Right atrium auricular region (tissue), 2 donors: ENCODE measurements around the gene ALOX12B. TPM values are rescaled to one million over a fixed set of nuclear protein-coding genes. Genes with fewer than 3 reads are reported as not detected.
A peak's percentile ranks its signal among the peaks of the same experiment; 100 is the strongest.

Experiments
- DNase-seq: peaks from one replicate; pipeline ENCODE4 v3.0.0-alpha.2; 2019; ENCODE audit warnings: low spot score
- H3K27ac ChIP-seq, 2 donors: fragments of 200-600 bp; sonication (generic); 1 replicate in 1 of 2; 2 replicates in 1 of 2; pipeline ENCODE4 v1.5.1; 2016 to 2019
- H3K27me3 ChIP-seq, 2 donors: fragments of 200-600 bp; sonication (generic); one replicate each; pipeline versions ENCODE4 v1.5.1 to v1.6.0; 2017 to 2019
- H3K36me3 ChIP-seq: fragments of 200-600 bp; sonication (generic); one replicate; pipeline ENCODE4 v1.5.1; 2016
- H3K4me1 ChIP-seq, 2 donors: fragments of 200-600 bp; sonication (generic); one replicate each; pipeline versions ENCODE4 v1.5.1 to v1.6.0; 2017 to 2019
- H3K4me3 ChIP-seq, 2 donors: fragments of 200-600 bp; sonication (generic); 1 replicate in 1 of 2; 2 replicates in 1 of 2; pipeline ENCODE4 v1.5.1; 2017 to 2019; ENCODE audit warnings: mild to moderate bottlenecking in 1 of 2, moderate library complexity in 1 of 2
- H3K9me3 ChIP-seq, 2 donors: fragments of 200-600 bp; sonication (generic); one replicate each; pipeline ENCODE4 v1.5.1; 2019
- CTCF ChIP-seq, 2 donors: fragments of 200-600 bp; sonication (generic); IDR thresholded peaks; one replicate each; pipeline ENCODE4 v1.5.1; 2019; ENCODE audit warnings: antibody characterized with exemption in 2 of 2
- total RNA-seq, 2 donors: library from RNA; depleted of rRNA; stranded (reverse); fragments of >200 nt; gene quantifications; one replicate each; pipeline ENCODE4 v1.1.0, GENCODE V29; 2016

ALOX12B gene
- total RNA-seq, 2 donors from 2014 or later, result 0.43 TPM; not detected in 1

- H3K4me1 ChIP-seq, result peaks cover 0 to 61% of the 10 kb centered on the region in 2 donors
- H3K27ac ChIP-seq, result peak overlapping the region; percentile 80 to 88
- TF ChIP-seq CTCF (IDR thresholded peaks at IDR 0.05), result no peak
- H3K4me3 ChIP-seq, result peak overlapping the region; percentile 42 to 65
- H3K36me3 ChIP-seq, result no peaks in the 10 kb centered on the region
- H3K27me3 ChIP-seq, result no peaks in the 10 kb centered on the region
- H3K9me3 ChIP-seq, result no peaks in the 10 kb centered on the region
- peak; percentile 85 for DNase-seq
Measured at GRCh38 chr17:8119581-8120519, 32.3 kb upstream of the ALOX12B start.

- TF ChIP-seq CTCF (IDR thresholded peaks at IDR 0.05), result peak; percentile 84 to 95
- DNase-seq, result peak; percentile 92
- peak overlapping the region; percentile 80 to 88 for H3K27ac ChIP-seq
Measured at GRCh38 chr17:8118769-8119580, 31.5 kb upstream of the ALOX12B start.

GRCh38 chr17:8117980-8118768 lies 30.7 kb upstream of the ALOX12B start, which contains the start of gene ALOXE3:
TSS of gene ALOXE3 (minus strand) at chr17:8118514. CDS start at chr17:8117990, 524 bp downstream.
- DNase-seq, result no peak
- no peaks in the 10 kb centered on the region for H3K9me3 ChIP-seq
- peak within 1 kb of the TSS; percentile 80 to 88 for H3K27ac ChIP-seq
- peak within 1 kb of the TSS; percentile 42 to 65 for H3K4me3 ChIP-seq
- H3K27me3 ChIP-seq, result no peaks in the 10 kb centered on the region
- H3K4me1 ChIP-seq, result peaks cover 0 to 45% of the 10 kb centered on the region in 2 donors
- H3K36me3 ChIP-seq, result no peaks in the 10 kb centered on the region
- no peak for TF ChIP-seq CTCF (IDR thresholded peaks at IDR 0.05)

More at GRCh38 chr17:8118769-8119580, 31.5 kb upstream of the ALOX12B start:
- no peaks in the 10 kb centered on the region for H3K27me3 ChIP-seq
- H3K4me3 ChIP-seq, result peak overlapping the region; percentile 42 to 65
- no peaks in the 10 kb centered on the region for H3K36me3 ChIP-seq
- peaks cover 0 to 53% of the 10 kb centered on the region in 2 donors for H3K4me1 ChIP-seq
- no peaks in the 10 kb centered on the region for H3K9me3 ChIP-seq

- TF ChIP-seq CTCF (IDR thresholded peaks at IDR 0.05), result no peak
- DNase-seq, result no peak
- no peaks in the 10 kb centered on the region for H3K36me3 ChIP-seq
- H3K4me3 ChIP-seq, result peak overlapping the region; percentile 42 to 65
- H3K4me1 ChIP-seq, result peaks cover 0 to 38% of the 10 kb centered on the region in 2 donors
- no peaks in the 10 kb centered on the region for H3K9me3 ChIP-seq
- no peaks in the 10 kb centered on the region for H3K27me3 ChIP-seq
- peak overlapping the region in 1 of 2 donors; percentile 32 for H3K27ac ChIP-seq
Measured at GRCh38 chr17:8117367-8117979, 30.0 kb upstream of the ALOX12B start.

- peaks cover 0 to 31% of the 10 kb centered on the region in 2 donors for H3K4me1 ChIP-seq
- H3K36me3 ChIP-seq, result no peaks in the 10 kb centered on the region
- no peak overlapping the region for H3K4me3 ChIP-seq
- no peak for TF ChIP-seq CTCF (IDR thresholded peaks at IDR 0.05)
- no peaks in the 10 kb centered on the region for H3K27me3 ChIP-seq
- no peak for DNase-seq
- no peaks in the 10 kb centered on the region for H3K9me3 ChIP-seq
- H3K27ac ChIP-seq, result no peak overlapping the region
Measured at GRCh38 chr17:8116776-8117175, 29.3 kb upstream of the ALOX12B start.
